HepG2 (cell line): Measurements from ENCODE around the gene SERPINA6. TPM values are rescaled to one million over a fixed set of nuclear protein-coding genes. Genes with fewer than 3 reads are reported as not detected.

Experiments used
- ATAC-seq: fragments of 200-7000 bp; cut with Tn5 transposase; 3 replicates; pipeline ENCODE4 v1.9.1; 2020; ENCODE audit warnings: mild to moderate bottlenecking, moderate library complexity
- BruUV-seq: library from RNA; stranded (reverse); fragments of 400-500 nt; replicated peaks from 2 replicates; lab custom pipeline; 2021; lab: Mats Ljungman, UMichigan
- CTCF ChIA-PET: fragments of 300-600 bp; formaldehyde crosslinking; extraction: SDS; loops from one replicate; lab custom pipeline; 2021; ENCODE audit warnings: low total read pairs, inconsistent platforms, low intra/inter-chr PET ratio; lab: Yijun Ruan, JAX
- POLR2A ChIA-PET: fragments of 350-600 bp; sonication (Branson Sonifier 250); formaldehyde crosslinking; loops from one replicate; lab custom pipeline; 2020; ENCODE audit warnings: antibody characterized with exemption, inconsistent platforms; lab: Yijun Ruan, JAX
- DNase-seq: peaks from one replicate; pipeline ENCODE4 v3.0.0-alpha.2; 2015; ENCODE audit warnings: low spot score
- FAIRE-seq: peaks from 3 replicates; lab custom pipeline; 2011; peaks lifted over from hg19 to GRCh38; lab: Jason Lieb, UNC
- H2AFZ ChIP-seq: one replicate; pipeline ENCODE4 v1.6.1; 2011; ENCODE audit warnings: low read length, inconsistent platforms
- H3K27ac ChIP-seq: fragments of 300-600 bp; 3 replicates; pipeline ENCODE4 v1.8.0; 2011; ENCODE audit warnings: mixed run types, mild to moderate bottlenecking, mixed read lengths, low read length, inconsistent platforms; ENCODE audit not compliant: insufficient read depth; ENCODE audit errors: extremely low read length
- H3K27me3 ChIP-seq, 2 experiments: fragments of 200-600 bp in 1 of 2; 2 replicates in 1 of 2; 3 replicates in 1 of 2; pipeline versions ENCODE4 v1.6.0 to v1.8.0; 2011; ENCODE audit warnings: low read length in 2 of 2, mild to moderate bottlenecking in 2 of 2, moderate library complexity in 2 of 2, inconsistent platforms in 1 of 2; ENCODE audit not compliant: insufficient read depth in 2 of 2, control insufficient read depth in 1 of 2
- H3K36me3 ChIP-seq, 2 experiments: fragments of 200-600 bp in 1 of 2; replicated peaks in 1 of 2; 2 replicates in 1 of 2; 3 replicates in 1 of 2; pipeline versions ENCODE4 v1.5.1 to v1.8.0; 2011; ENCODE audit warnings: low read length in 2 of 2, inconsistent platforms in 1 of 2; ENCODE audit not compliant: insufficient read depth in 2 of 2, control insufficient read depth in 1 of 2
- H3K4me1 ChIP-seq: 2 replicates; pipeline ENCODE4 v1.5.1; 2012; ENCODE audit warnings: low read length, inconsistent platforms; ENCODE audit not compliant: insufficient read depth
- H3K4me2 ChIP-seq: 2 replicates; pipeline ENCODE4 v1.6.0; 2011; ENCODE audit warnings: low read depth, low read length, inconsistent platforms
- H3K4me3 ChIP-seq, 3 experiments: fragments of 200-600 bp in 1 of 3; sonication (generic), shearing (Covaris generic) in 1 of 3; replicated peaks in 1 of 3; 2 replicates each; pipeline ENCODE4 v1.5.1; 2011 to 2016; ENCODE audit warnings: low read length in 3 of 3, inconsistent platforms in 2 of 3, low read depth in 2 of 3, mild to moderate bottlenecking in 2 of 3, control low read depth in 1 of 3, mixed read lengths in 1 of 3; ENCODE audit not compliant: insufficient read depth in 1 of 3
- H3K79me2 ChIP-seq: one replicate; pipeline ENCODE4 v1.6.1; 2011; ENCODE audit warnings: low read length, inconsistent platforms; ENCODE audit not compliant: insufficient read depth
- H3K9ac ChIP-seq: 2 replicates; pipeline ENCODE4 v1.6.0; 2011; ENCODE audit warnings: mild to moderate bottlenecking, low read depth, low read length, inconsistent platforms; ENCODE audit not compliant: insufficient read depth
- H3K9me3 ChIP-seq: 2 replicates; pipeline ENCODE4 v1.5.1; 2012; ENCODE audit warnings: mild to moderate bottlenecking, low read length
- H4K20me1 ChIP-seq: 2 replicates; pipeline ENCODE4 v1.6.0; 2011; ENCODE audit warnings: inconsistent platforms, mild to moderate bottlenecking, low read length, moderate library complexity; ENCODE audit not compliant: insufficient read depth
- CCDC6 ChIP-seq: sonication (generic); formaldehyde crosslinking; IDR thresholded peaks from 2 replicates; pipeline ENCODE4 v1.8.1; 2022; ENCODE audit warnings: mild to moderate bottlenecking, missing genetic modification reagents, moderate library complexity
- EED ChIP-seq: sonication (generic); formaldehyde crosslinking; IDR thresholded peaks from 2 replicates; pipeline ENCODE4 v1.5.0; 2020; ENCODE audit warnings: mild to moderate bottlenecking, missing genetic modification reagents
- FOXA1 ChIP-seq, 2 experiments: fragments of 450-650 bp in 1 of 2; sonication (generic) in 1 of 2; formaldehyde crosslinking in 1 of 2; IDR thresholded peaks; 2 replicates each; pipeline versions ENCODE4 v1.4.0 to v1.6.1; 2016 to 2020; ENCODE audit warnings: missing genetic modification reagents in 1 of 2
- GPBP1L1 ChIP-seq: sonication (generic); formaldehyde crosslinking; IDR thresholded peaks from 2 replicates; pipeline ENCODE4 v1.5.0; 2020; ENCODE audit warnings: mild to moderate bottlenecking, missing genetic modification reagents
- IRF9 ChIP-seq: sonication (generic); formaldehyde crosslinking; IDR thresholded peaks from 2 replicates; pipeline ENCODE4 v1.8.0; 2022; ENCODE audit warnings: missing genetic modification reagents, mild to moderate bottlenecking, borderline replicate concordance
- NCOR1 ChIP-seq: fragments of 200-600 bp; sonication (generic); IDR thresholded peaks from 2 replicates; pipeline ENCODE4 v1.7.0; 2017; ENCODE audit warnings: antibody characterized with exemption, low read length, borderline replicate concordance
- ZC3H4 ChIP-seq: sonication (generic); formaldehyde crosslinking; IDR thresholded peaks from 2 replicates; pipeline ENCODE4 v1.4.0; 2020; ENCODE audit warnings: missing genetic modification reagents, borderline replicate concordance
- ZNF33A ChIP-seq: sonication (generic); formaldehyde crosslinking; IDR thresholded peaks from 2 replicates; pipeline ENCODE4 v1.5.1; 2020; ENCODE audit warnings: missing genetic modification reagents, mild to moderate bottlenecking, moderate library complexity, borderline replicate concordance
- ZNF407 ChIP-seq: sonication (generic); formaldehyde crosslinking; IDR thresholded peaks from one replicate; pipeline ENCODE4 v1.5.1; 2020; ENCODE audit warnings: mild to moderate bottlenecking, missing genetic modification reagents; ENCODE audit errors: not compliant biosample characterization
- WGBS: methylation state at CpG from one replicate; pipeline ENCODE4 v1.1.6; 2017; ENCODE audit warnings: low lambda C conversion rate; 5-methylcytosine and 5-hydroxymethylcytosine counted together
- in situ Hi-C: cut with HindIII; loops from 2 replicates; pipeline ENCODE4 v1.10.0; 2017; ENCODE audit warnings: low pct_unique_long_range_greater_than_20kb; ENCODE audit not compliant: extremely low pct_ligation_motif_present
- intact Hi-C: fragments of 100-400 bp; cut with micrococcal nuclease; formaldehyde crosslinking; loops from one replicate; pipeline ENCODE4 v1.10.0; 2022; ENCODE audit not compliant: unreplicated experiment
- polyA plus RNA-seq, 8 experiments: library from polyadenylated mRNA; depleted of rRNA in 3 of 8; stranded (reverse) in 7 of 8; unstranded in 1 of 8; fragments of >200 nt; fragmentation: Illumina TruSeq in 4 of 8; extraction: Trizol in 4 of 8; gene quantifications; 2 replicates each; pipeline versions ENCODE4 v1.2.1 to v1.2.3, GENCODE V29; 2011 to 2016; ENCODE audit warnings: low read depth in 4 of 8, missing spikeins in 1 of 8, mixed read lengths in 1 of 8; ENCODE audit not compliant: insufficient read depth in 1 of 8
- total RNA-seq, 5 experiments: library from RNA; depleted of rRNA; stranded (reverse); fragments of >200 nt; fragmentation: Illumina TruSeq; extraction: Trizol; gene quantifications; 2 replicates each; pipeline ENCODE4 v1.2.3, GENCODE V29; 2016; ENCODE audit warnings: low read depth in 1 of 5

SERPINA6 gene
- total and polyA plus RNA-seq, 2 of the 13 experiments (the other 11 are each of a cell fraction or from before 2014, with no cell fraction given): 260 to 333 TPM

- no peak for TF ChIP-seq ZNF407 (CRISPR knock-in tag)
These were observed 25.7 kb upstream of the SERPINA6 start (continued) for GRCh38 chr14:94348836-94349235.

GRCh38 chr14:94346841-94347240 is 23.7 kb upstream of the SERPINA6 start:
- no peaks in the 10 kb centered on the region for H4K20me1 ChIP-seq
- no peaks in the 10 kb centered on the region for H3K9me3 ChIP-seq
- peak overlapping the region; percentile 60 for H3K4me2 ChIP-seq
- intact Hi-C loops (no loop called here), in situ Hi-C loops (no loop called here)
- WGBS: 28% methylated on average over 5 of the region's 5 CpGs
- ATAC-seq (no peak), FAIRE-seq (peak; percentile 12), DNase-seq (no peak)
- no peak overlapping the region for H3K27ac ChIP-seq
- H3K4me3 ChIP-seq: no peak overlapping the region
- H3K4me1 ChIP-seq: peaks cover 94% of the 10 kb centered on the region
- ChIA-PET POLR2A (interaction anchor here (1.0 to 1.3 kb wide), 4 partner anchors 26 to 48 kb away, joined by 3 to 4 read pairs (median 3); partner anchors contain the start of gene SERPINA1), CTCF (no interaction called here)
- no peak overlapping the region for H3K9ac ChIP-seq
- H3K36me3 ChIP-seq: no peaks in the 10 kb centered on the region
- H3K27me3 ChIP-seq: no peaks in the 10 kb centered on the region; a peak in 1 of 5 replicates
- BruUV-seq: TSS peak; percentile 91
- no peaks in the 10 kb centered on the region for H3K79me2 ChIP-seq
- H2AFZ ChIP-seq: no peak overlapping the region
- no peak for TF ChIP-seq EED (CRISPR knock-in tag)
- no peak for TF ChIP-seq NCOR1
- no peak for TF ChIP-seq ZC3H4 (CRISPR knock-in tag)
- no peak for TF ChIP-seq IRF9 (CRISPR knock-in tag)
- no peak for TF ChIP-seq CCDC6 (CRISPR knock-in tag)
- TF ChIP-seq ZNF33A: no peak
- TF ChIP-seq FOXA1 (IDR thresholded peaks at IDR 0.05): no peak
- TF ChIP-seq FOXA1 (CRISPR knock-in tag; IDR thresholded peaks at IDR 0.05): no peak
- no peak for TF ChIP-seq GPBP1L1
